ENCODE results near the gene PPP4R4.

The PPP4R4 gene

DNA sequence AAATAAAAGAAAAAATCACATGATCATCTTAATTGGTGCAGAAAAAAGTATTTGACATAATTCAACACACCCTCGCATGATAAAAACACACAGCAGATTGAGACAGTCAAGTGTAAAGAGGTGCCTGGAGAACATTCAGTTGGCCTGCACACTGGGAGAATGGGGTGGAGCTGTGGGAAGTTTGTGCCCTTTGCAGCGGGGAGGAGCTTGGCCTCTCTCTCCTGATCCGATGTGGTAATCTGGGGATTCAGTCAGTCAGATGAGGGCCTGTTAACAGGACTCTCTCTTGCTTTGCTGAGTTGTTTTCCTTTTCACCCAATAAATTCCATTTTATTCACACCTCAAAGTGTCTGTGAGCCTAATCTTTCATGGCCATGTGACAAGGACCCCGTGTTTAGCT, 143.1 kb downstream of the PPP4R4 start:
- DNase-seq (ENCODE audit: low read depth, low spot score) = no peak
- TF ChIP-seq, protein P1, sequence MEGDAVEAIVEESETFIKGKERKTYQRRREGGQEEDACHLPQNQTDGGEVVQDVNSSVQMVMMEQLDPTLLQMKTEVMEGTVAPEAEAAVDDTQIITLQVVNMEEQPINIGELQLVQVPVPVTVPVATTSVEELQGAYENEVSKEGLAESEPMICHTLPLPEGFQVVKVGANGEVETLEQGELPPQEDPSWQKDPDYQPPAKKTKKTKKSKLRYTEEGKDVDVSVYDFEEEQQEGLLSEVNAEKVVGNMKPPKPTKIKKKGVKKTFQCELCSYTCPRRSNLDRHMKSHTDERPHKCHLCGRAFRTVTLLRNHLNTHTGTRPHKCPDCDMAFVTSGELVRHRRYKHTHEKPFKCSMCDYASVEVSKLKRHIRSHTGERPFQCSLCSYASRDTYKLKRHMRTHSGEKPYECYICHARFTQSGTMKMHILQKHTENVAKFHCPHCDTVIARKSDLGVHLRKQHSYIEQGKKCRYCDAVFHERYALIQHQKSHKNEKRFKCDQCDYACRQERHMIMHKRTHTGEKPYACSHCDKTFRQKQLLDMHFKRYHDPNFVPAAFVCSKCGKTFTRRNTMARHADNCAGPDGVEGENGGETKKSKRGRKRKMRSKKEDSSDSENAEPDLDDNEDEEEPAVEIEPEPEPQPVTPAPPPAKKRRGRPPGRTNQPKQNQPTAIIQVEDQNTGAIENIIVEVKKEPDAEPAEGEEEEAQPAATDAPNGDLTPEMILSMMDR (IDR thresholded peaks at IDR 0.05; ENCODE audit: low read depth, low read length) = no peak
- H3K4me3 ChIP-seq (ENCODE audit: low read depth, low read length) = no peak overlapping the region
- in situ Hi-C loops (cut with HindIII; ENCODE audit: low sequenced_read_pairs) = no loop called here

DNA sequence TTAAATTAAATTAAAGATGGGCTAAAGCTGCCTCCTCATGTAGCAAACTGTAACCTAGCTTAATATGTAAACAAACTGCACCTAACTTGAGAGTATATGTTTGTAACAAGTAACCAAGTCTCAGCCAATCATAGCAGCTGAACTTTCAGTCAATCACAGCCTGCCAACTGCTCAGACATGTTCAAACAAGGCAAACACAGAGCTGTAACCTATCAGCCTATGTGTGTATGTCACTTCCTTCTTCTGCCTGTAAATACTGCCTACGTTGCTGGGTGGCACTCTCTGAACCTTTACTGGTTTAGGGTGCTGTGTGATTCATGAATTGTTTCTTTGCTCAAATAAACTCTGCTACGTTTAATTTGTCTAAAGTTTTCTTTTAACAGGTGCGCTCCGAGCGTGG, 146.1 kb downstream of the PPP4R4 start:
- TF ChIP-seq, protein P1 (IDR thresholded peaks at IDR 0.05; ENCODE audit: low read depth, low read length) = no peak
- DNase-seq (ENCODE audit: low read depth, low spot score) = no peak
- no peak overlapping the region for H3K4me3 ChIP-seq (ENCODE audit: low read depth, low read length)
- in situ Hi-C loops (cut with HindIII; ENCODE audit: low sequenced_read_pairs) = no loop called here

DNA sequence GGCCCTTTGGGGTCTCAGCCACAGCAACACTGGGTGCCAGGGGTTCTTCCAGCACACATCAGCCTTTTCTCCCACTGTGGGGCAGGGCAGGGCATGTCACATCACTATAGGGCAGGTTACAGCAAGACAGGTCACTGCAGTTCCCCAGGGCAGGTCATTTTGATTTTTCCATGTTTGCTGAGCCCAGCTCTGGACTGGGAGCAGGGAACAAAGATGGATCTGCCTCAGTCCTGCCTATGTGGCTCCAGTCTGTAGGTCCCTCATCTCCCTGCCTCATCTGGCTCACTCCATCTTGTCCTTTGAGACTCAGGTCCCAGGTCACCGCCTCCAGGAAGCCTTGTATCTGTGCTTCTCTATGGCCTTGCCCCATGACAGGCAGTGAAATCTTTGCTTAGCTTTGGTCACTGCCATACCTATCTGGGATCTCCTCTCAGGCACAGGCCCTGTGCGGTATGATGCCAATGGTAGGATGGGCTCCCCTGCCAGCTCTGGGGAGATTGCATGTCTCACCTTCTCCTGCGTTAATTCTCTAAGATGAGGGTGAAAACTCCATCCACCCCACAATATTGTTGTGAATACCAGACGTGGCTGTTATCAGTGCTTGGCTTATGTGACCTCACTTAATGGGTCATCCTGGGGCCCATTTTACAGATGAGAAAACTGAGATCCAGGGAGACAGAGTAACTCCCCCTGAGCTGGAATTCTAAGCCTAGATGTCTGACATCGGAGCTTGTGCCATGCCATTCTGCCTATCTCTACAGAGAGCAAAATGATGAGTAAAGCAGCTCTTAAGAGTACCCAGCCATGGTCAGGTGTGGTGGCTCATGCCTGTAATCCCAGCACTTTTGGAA, 147.5 kb downstream of the PPP4R4 start:
- no peak overlapping the region for H3K4me3 ChIP-seq (ENCODE audit: low read depth, low read length)
- TF ChIP-seq, protein P1 (IDR thresholded peaks at IDR 0.05; ENCODE audit: low read depth, low read length) = no peak
- no peak for DNase-seq (ENCODE audit: low read depth, low spot score)
- in situ Hi-C loops (cut with HindIII; ENCODE audit: low sequenced_read_pairs) = no loop called here

DNA sequence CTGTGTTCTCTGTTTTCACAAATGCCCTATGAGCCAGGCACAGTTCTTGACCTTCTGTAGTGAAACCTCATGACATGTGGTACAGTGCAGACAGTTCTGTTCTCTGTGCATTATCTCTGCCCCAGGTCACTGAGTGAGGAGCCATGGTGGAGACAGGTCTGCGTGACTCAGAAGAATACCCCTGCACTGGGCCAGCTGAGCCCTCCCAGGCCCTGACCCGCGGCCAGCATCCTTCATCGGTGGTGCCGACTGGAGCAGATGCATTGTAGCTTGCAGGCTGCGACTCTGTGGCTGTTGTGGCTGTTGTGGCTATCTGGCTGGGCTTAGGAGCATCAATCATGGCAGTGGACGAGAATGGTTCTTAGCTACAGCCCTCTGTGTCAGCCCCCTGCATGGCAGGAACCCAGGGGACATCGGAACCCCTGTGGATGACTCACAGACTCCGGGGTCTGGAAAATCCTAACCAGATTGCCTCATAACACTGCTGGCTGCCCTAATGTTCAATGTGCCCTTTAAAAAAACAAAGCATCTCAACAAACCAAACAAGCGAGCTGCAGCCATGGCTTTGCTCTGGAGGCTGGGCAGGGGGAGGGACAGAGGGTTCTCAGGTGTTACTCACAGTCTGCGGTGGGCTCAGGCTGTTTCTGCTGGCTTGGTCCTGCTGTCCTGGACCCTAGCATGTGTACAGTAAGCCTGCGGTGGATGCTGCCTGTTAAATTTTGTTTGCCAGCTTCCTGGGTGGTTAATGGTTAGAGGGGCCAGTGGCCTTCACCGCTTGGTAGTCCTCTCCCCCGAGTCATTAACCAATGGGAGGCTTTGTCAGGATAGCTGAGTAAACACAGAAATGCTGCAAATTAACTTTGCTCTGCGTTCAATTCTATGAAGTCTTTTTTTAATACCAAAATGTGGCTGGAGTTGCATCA, 148.8 kb downstream of the PPP4R4 start, which contains the start of gene SERPINA6:
Gene SERPINA6, minus strand, starts transcription at position 689 of the 923 bp plus-strand sequence. CDS start 8,688 bp downstream, outside the sequence.
- no peak within 1 kb of the TSS for H3K4me3 ChIP-seq (ENCODE audit: low read depth, low read length)
- TF ChIP-seq, protein P1 (IDR thresholded peaks at IDR 0.05; ENCODE audit: low read depth, low read length) = no peak
- peak; percentile 76 for DNase-seq (ENCODE audit: low read depth, low spot score)
- in situ Hi-C loops (cut with HindIII; ENCODE audit: low sequenced_read_pairs) = no loop called here

DNA sequence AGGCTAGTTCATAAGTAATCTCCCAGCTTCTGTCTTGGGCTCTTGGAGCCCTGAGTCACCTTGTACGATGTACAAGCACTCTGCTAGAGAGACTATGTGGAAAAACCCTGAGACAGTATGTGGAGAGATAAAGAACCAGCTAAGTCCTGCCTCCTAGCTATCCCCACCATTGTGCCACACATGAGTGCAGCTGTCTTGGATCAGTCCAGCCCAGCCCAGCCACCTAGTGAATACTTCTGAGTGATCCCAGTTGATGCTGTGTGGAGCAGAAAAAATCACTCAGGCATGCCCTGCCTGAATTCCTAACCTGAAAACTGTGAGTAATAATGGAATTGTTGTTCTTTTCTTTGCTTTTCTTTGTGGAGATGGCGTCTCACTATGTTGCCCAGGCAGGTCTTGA, 154.1 kb downstream of the PPP4R4 start:
- TF ChIP-seq, protein P1 (IDR thresholded peaks at IDR 0.05; ENCODE audit: low read depth, low read length) = no peak
- DNase-seq (ENCODE audit: low read depth, low spot score) = no peak
- no peak overlapping the region for H3K4me3 ChIP-seq (ENCODE audit: low read depth, low read length)
- in situ Hi-C loops (cut with HindIII; ENCODE audit: low sequenced_read_pairs) = no loop called here
